HEK293 (cell line): ENCODE measurements around the gene MPG.

Experiments
- CTCF ChIA-PET: fragments of 350-600 bp; formaldehyde crosslinking; extraction: SDS; loops from one replicate; lab custom pipeline; 2021; ENCODE audit warnings: antibody characterized with exemption; lab: Yijun Ruan, JAX
- POLR2A ChIA-PET: fragments of 300-600 bp; formaldehyde crosslinking; extraction: SDS; loops from one replicate; lab custom pipeline; 2020; ENCODE audit warnings: antibody characterized with exemption, inconsistent platforms; lab: Yijun Ruan, JAX
- H3K27ac ChIP-seq: fragments of 200-500 bp; sonication (Bioruptor generic); 2 replicates; pipeline ENCODE4 v1.5.1; 2014; ENCODE audit warnings: low read depth, low read length, control low read depth, inconsistent platforms; ENCODE audit errors: extremely low read depth
- H3K36me3 ChIP-seq, 2 experiments: fragments of 200-500 bp in 1 of 2; sonication (Bioruptor generic) in 1 of 2; 1 replicate in 1 of 2; 2 replicates in 1 of 2; pipeline ENCODE4 v1.5.1; 2014 to 2017; ENCODE audit warnings: inconsistent platforms in 2 of 2, low read length in 2 of 2; ENCODE audit not compliant: control insufficient read depth in 2 of 2, insufficient read depth in 1 of 2
- H3K4me1 ChIP-seq: fragments of 200-500 bp; sonication (Bioruptor generic); 2 replicates; pipeline ENCODE4 v1.5.1; 2014; ENCODE audit warnings: mild to moderate bottlenecking, low read length, inconsistent platforms; ENCODE audit not compliant: control insufficient read depth, insufficient read depth
- H3K4me3 ChIP-seq: 2 replicates; pipeline ENCODE4 v1.5.1; 2011; ENCODE audit warnings: low read depth, mild to moderate bottlenecking, control low read depth, low read length, moderate library complexity
- H3K9me3 ChIP-seq: fragments of 200-500 bp; sonication (Bioruptor generic); 2 replicates; pipeline ENCODE4 v1.5.1; 2014; ENCODE audit warnings: low read depth, low read length, inconsistent platforms; ENCODE audit not compliant: control insufficient read depth, insufficient read depth
- ZBTB17 ChIP-seq: fragments of 450-650 bp; formaldehyde crosslinking; IDR thresholded peaks from 2 replicates; pipeline ENCODE4 v1.5.1; 2016; ENCODE audit warnings: missing biosample characterization, missing genetic modification characterization
- ZNF155 ChIP-seq: fragments of 450-650 bp; formaldehyde crosslinking; IDR thresholded peaks from 2 replicates; pipeline ENCODE4 v1.5.1; 2016; ENCODE audit warnings: missing biosample characterization, missing genetic modification characterization
- ZNF2 ChIP-seq: fragments of 450-650 bp; formaldehyde crosslinking; IDR thresholded peaks from 2 replicates; pipeline ENCODE4 v1.5.1; 2016; ENCODE audit warnings: missing biosample characterization, missing genetic modification characterization
- ZNF24 ChIP-seq: fragments of 450-650 bp; formaldehyde crosslinking; IDR thresholded peaks from 2 replicates; pipeline ENCODE4 v1.5.1; 2016; ENCODE audit warnings: missing biosample characterization, missing genetic modification characterization
- ZNF335 ChIP-seq: fragments of 450-650 bp; formaldehyde crosslinking; conservative IDR thresholded peaks from 2 replicates; pipeline ENCODE4 v1.5.1; 2016; ENCODE audit warnings: missing biosample characterization, missing genetic modification characterization
- ZNF366 ChIP-seq: fragments of 450-650 bp; formaldehyde crosslinking; conservative IDR thresholded peaks from 2 replicates; pipeline ENCODE4 v1.5.1; 2016; ENCODE audit warnings: missing biosample characterization, missing genetic modification characterization
- ZNF510 ChIP-seq: fragments of 450-650 bp; formaldehyde crosslinking; IDR thresholded peaks from 2 replicates; pipeline ENCODE4 v1.5.1; 2018; ENCODE audit warnings: mild to moderate bottlenecking, missing genetic modification characterization, missing biosample characterization; ENCODE audit not compliant: insufficient replicate concordance
- ZNF600 ChIP-seq: fragments of 450-650 bp; formaldehyde crosslinking; IDR thresholded peaks from 2 replicates; pipeline ENCODE4 v1.5.1; 2016; ENCODE audit warnings: missing biosample characterization, missing genetic modification characterization
- ZNF629 ChIP-seq: fragments of 450-650 bp; formaldehyde crosslinking; IDR thresholded peaks from 2 replicates; pipeline ENCODE4 v1.5.1; 2017; ENCODE audit warnings: missing biosample characterization, missing genetic modification characterization
- TF ChIP-seq, protein P1 (sequence below): fragments of 450-650 bp; formaldehyde crosslinking; IDR thresholded peaks from 2 replicates; pipeline ENCODE4 v1.5.1; 2017; ENCODE audit warnings: missing biosample characterization, missing genetic modification characterization
- TF ChIP-seq, protein P2 (sequence below): fragments of 450-650 bp; formaldehyde crosslinking; optimal IDR thresholded peaks from 2 replicates; pipeline ENCODE3; 2016; ENCODE audit warnings: missing biosample characterization, mild to moderate bottlenecking, missing genetic modification characterization
- TF ChIP-seq, protein P3 (sequence below): fragments of 450-650 bp; formaldehyde crosslinking; IDR thresholded peaks from 2 replicates; pipeline ENCODE4 v1.5.1; 2016; ENCODE audit warnings: missing biosample characterization, missing genetic modification characterization

Gene MPG

DNA sequence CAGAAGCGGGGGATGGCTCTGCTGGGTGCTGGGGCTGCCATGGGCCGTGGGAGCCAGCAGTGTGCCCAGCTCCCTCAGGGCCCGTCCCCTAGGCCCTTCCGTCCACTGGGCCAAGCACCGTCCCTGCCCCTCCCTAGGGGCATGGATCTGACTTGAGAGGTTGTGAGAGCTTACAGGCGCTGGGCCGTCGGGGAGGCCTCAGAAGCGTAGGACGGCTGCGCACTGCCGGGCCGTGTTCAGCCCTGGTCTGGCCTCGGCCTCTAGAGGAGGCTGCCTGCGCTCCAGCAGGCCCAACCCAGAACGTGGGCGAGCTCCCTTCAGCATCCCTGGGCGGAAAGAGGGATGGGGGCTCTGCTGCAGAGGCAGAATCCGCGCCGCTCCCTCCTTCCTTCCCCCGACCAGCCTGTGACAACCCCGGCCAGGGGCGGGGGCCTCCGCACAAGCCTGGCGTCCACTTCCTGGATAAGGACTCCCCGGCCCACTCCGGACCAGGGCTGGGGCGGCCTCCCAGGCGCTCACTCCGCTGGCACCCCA lies 685 bp upstream of the MPG start:
- Histone ChIP-seq H3K27ac (no peak overlapping the region; the same call in 1 of the 2 replicates), H3K9me3 (no peaks in the 10 kb centered on the region), H3K4me1 (peaks cover 15% of the 10 kb centered on the region), H3K4me3 (no peak overlapping the region; the same call in 1 of the 2 replicates), H3K36me3 (peaks cover 0 to 16% of the 10 kb centered on the region in 2 experiments; a peak in 1 of 3 replicates)
- TF ChIP-seq ZNF600, result peak; percentile 95
- 0 out of 2 replicates have a peak, but pooled peaks have one; percentile 45 for TF ChIP-seq ZNF2 (tag by site-specific recombination)
- 0 out of 2 replicates have a peak, but pooled peaks have one; percentile 15 for TF ChIP-seq ZNF629
- TF ChIP-seq ZNF366 (tag by site-specific recombination), result peak; percentile 64
- TF ChIP-seq, protein P1, sequence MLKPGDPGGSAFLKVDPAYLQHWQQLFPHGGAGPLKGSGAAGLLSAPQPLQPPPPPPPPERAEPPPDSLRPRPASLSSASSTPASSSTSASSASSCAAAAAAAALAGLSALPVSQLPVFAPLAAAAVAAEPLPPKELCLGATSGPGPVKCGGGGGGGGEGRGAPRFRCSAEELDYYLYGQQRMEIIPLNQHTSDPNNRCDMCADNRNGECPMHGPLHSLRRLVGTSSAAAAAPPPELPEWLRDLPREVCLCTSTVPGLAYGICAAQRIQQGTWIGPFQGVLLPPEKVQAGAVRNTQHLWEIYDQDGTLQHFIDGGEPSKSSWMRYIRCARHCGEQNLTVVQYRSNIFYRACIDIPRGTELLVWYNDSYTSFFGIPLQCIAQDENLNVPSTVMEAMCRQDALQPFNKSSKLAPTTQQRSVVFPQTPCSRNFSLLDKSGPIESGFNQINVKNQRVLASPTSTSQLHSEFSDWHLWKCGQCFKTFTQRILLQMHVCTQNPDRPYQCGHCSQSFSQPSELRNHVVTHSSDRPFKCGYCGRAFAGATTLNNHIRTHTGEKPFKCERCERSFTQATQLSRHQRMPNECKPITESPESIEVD (tag by site-specific recombination), result no peak
- peak; percentile 49; the same call in 1 of the 2 replicates for TF ChIP-seq ZBTB17 (tag by site-specific recombination)
- TF ChIP-seq ZNF24 (tag by site-specific recombination), result 0 out of 2 replicates have a peak, but pooled peaks have one; percentile 44
- no peak for TF ChIP-seq ZNF155 (tag by site-specific recombination)
- ChIA-PET POLR2A (interaction anchor here (0.6 to 1.4 kb wide), 3 partner anchors 11 to 16 kb away, joined by 3 to 6 read pairs (median 3); no protein-coding TSS in a partner anchor), CTCF (interaction anchor here (0.5 to 2.0 kb wide), 4 partner anchors 12 to 31 kb away, joined by 3 to 6 read pairs (median 6); no protein-coding TSS in a partner anchor)

DNA sequence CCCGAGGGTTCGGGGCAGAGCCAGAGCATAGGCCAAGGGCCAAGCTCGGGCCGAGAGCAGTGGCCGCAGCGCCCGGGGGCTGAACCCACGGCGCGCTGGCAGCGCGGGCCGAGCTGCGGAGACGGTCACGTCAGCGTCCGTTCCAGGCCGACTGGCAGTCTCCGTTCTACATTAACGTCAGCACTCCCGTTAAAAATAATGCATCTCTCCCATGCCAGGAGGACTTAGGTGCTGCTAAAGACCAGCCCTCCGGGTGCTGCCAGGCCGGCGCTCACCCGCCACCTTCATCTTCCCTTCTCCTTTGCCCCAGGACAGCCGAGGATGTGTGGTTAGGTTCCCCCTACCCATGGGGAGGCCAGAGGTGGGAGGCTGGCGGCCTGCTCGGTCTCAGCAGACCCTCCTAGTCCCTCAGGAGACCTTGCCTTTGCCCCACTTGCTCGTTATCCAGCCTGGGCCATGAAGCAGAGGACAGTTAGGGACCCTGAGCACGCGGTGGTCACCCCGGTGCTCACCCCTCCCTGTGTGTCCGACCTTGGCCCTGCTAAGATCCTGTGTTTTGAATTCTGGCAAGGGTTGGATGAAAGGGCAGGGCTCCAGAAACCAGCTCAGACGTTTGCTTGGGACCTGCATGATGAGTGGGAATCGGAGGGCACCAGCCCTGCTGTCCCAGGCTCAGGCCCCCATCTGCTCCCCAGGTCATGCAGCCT lies 572 bp downstream of the MPG start:
- H3K4me3 ChIP-seq, result peak overlapping the region; percentile 53
- TF ChIP-seq, protein P2, sequence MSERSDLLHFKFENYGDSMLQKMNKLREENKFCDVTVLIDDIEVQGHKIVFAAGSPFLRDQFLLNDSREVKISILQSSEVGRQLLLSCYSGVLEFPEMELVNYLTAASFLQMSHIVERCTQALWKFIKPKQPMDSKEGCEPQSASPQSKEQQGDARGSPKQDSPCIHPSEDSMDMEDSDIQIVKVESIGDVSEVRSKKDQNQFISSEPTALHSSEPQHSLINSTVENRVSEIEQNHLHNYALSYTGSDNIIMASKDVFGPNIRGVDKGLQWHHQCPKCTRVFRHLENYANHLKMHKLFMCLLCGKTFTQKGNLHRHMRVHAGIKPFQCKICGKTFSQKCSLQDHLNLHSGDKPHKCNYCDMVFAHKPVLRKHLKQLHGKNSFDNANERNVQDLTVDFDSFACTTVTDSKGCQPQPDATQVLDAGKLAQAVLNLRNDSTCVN (tag by site-specific recombination), result peak; percentile 63
- TF ChIP-seq, protein P3, sequence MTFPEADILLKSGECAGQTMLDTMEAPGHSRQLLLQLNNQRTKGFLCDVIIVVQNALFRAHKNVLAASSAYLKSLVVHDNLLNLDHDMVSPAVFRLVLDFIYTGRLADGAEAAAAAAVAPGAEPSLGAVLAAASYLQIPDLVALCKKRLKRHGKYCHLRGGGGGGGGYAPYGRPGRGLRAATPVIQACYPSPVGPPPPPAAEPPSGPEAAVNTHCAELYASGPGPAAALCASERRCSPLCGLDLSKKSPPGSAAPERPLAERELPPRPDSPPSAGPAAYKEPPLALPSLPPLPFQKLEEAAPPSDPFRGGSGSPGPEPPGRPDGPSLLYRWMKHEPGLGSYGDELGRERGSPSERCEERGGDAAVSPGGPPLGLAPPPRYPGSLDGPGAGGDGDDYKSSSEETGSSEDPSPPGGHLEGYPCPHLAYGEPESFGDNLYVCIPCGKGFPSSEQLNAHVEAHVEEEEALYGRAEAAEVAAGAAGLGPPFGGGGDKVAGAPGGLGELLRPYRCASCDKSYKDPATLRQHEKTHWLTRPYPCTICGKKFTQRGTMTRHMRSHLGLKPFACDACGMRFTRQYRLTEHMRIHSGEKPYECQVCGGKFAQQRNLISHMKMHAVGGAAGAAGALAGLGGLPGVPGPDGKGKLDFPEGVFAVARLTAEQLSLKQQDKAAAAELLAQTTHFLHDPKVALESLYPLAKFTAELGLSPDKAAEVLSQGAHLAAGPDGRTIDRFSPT (tag by site-specific recombination), result 0 out of 2 replicates have a peak, but pooled peaks have one; percentile 17
- TF ChIP-seq ZNF335, result peak; percentile 10; the same call in 1 of the 2 replicates
- no peak for TF ChIP-seq ZNF510
- POLR2A ChIA-PET, result interaction anchor here (0.7 to 1.4 kb wide), 3 partner anchors 12 to 25 kb away, joined by 3 to 4 read pairs (median 3); partner anchors contain the start of genes POLR3K and SNRNP25
- peak overlapping the region; percentile 73; the same call in 1 of the 2 replicates for H3K27ac ChIP-seq
- peaks cover 15% of the 10 kb centered on the region for H3K4me1 ChIP-seq
- CTCF ChIA-PET, result interaction anchor here (0.7 to 2.1 kb wide), 4 partner anchors 13 to 710 kb away, joined by 3 to 11 read pairs (median 5); partner anchors contain the start of genes CHTF18 and RPUSD1
- H3K9me3 ChIP-seq, result no peaks in the 10 kb centered on the region
- peaks cover 0 to 24% of the 10 kb centered on the region in 2 experiments; a peak in 2 of 3 replicates for H3K36me3 ChIP-seq
